HCT116 (cell line): ENCODE results near the gene CDR2. TPM values are rescaled to one million over a fixed set of nuclear protein-coding genes. Genes with fewer than 3 reads are reported as not detected.

Source experiments
- ATAC-seq: fragments of 200-7000 bp; cut with Tn5 transposase; 2 replicates; pipeline ENCODE4 v1.9.1; 2020; ENCODE audit warnings: mild to moderate bottlenecking, moderate library complexity
- BruUV-seq: library from RNA; stranded (reverse); fragments of 400-500 nt; replicated peaks from 2 replicates; lab custom pipeline; 2021; lab: Mats Ljungman, UMichigan
- CTCF ChIA-PET: fragments of 300-600 bp; sonication (Branson Sonifier 250); formaldehyde crosslinking; loops from one replicate; lab custom pipeline; 2021; ENCODE audit warnings: antibody characterized with exemption; lab: Charles Lee
- POLR2A ChIA-PET: fragments of 300-600, 350-600 bp; sonication (Branson Sonifier 250); formaldehyde crosslinking; loops from one replicate; lab custom pipeline; 2021; ENCODE audit warnings: antibody characterized with exemption; lab: Charles Lee
- RAD21 ChIA-PET, 2 experiments: fragments of 300-600 bp; sonication (Branson Sonifier 250); formaldehyde crosslinking; loops; one replicate each; lab custom pipeline; 2023; ENCODE audit warnings: low total read pairs in 2 of 2; ENCODE audit not compliant: uncharacterized antibody in 2 of 2, unreplicated experiment in 2 of 2, low non-redundant PET in 1 of 2; lab: Charles Lee
- DNase-seq: peaks from one replicate; pipeline ENCODE4 v3.0.0-alpha.2; 2010; ENCODE audit warnings: low read depth, low spot score
- H2AFZ ChIP-seq: fragments of 200-600 bp; shearing (Covaris generic), sonication (generic); 2 replicates; pipeline ENCODE4 v1.6.1; 2017; ENCODE audit warnings: low read depth, mixed run types, mixed read lengths, antibody characterized with exemption, low read length; ENCODE audit not compliant: poor library complexity, severe bottlenecking
- H3K27ac ChIP-seq: 2 replicates; pipeline ENCODE4 v1.5.1; 2012; ENCODE audit warnings: low read depth, low read length
- H3K27me3 ChIP-seq: fragments of 200-600 bp; sonication (generic); 2 replicates; pipeline ENCODE4 v1.6.1; 2016; ENCODE audit warnings: mixed run types, low read length, mixed read lengths; ENCODE audit not compliant: insufficient read depth
- H3K36me3 ChIP-seq, 2 experiments: fragments of 200-500 bp in 1 of 2; fragments of 200-600 bp in 1 of 2; sonication (Bioruptor generic) in 1 of 2; sonication (generic) in 1 of 2; 2 replicates each; pipeline versions ENCODE4 v1.5.1 to v1.6.1; 2014 to 2016; ENCODE audit warnings: low read length in 2 of 2, inconsistent platforms in 1 of 2, mixed read lengths in 1 of 2, mixed run types in 1 of 2; ENCODE audit not compliant: insufficient read depth in 2 of 2, control insufficient read depth in 1 of 2
- H3K4me1 ChIP-seq, 2 experiments: fragments of 200-600 bp in 1 of 2; sonication (generic) in 1 of 2; 2 replicates each; pipeline versions ENCODE4 v1.5.1 to v1.6.1; 2012 to 2017; ENCODE audit warnings: low read length in 2 of 2, inconsistent platforms in 1 of 2, mild to moderate bottlenecking in 1 of 2, mixed read lengths in 1 of 2, mixed run types in 1 of 2, moderate library complexity in 1 of 2; ENCODE audit not compliant: insufficient read depth in 2 of 2, control insufficient read depth in 1 of 2
- H3K4me2 ChIP-seq: fragments of 200-600 bp; sonication (generic); 2 replicates; pipeline ENCODE4 v1.6.1; 2017; ENCODE audit warnings: mixed run types, low read length, mixed read lengths
- H3K4me3 ChIP-seq, 2 experiments: fragments of 200-600 bp in 1 of 2; sonication (generic) in 1 of 2; replicated peaks in 1 of 2; 2 replicates each; pipeline ENCODE4 v1.5.1; 2011 to 2016; ENCODE audit warnings: low read length in 2 of 2, control low read depth in 1 of 2, low read depth in 1 of 2, mild to moderate bottlenecking in 1 of 2, mixed read lengths in 1 of 2, mixed run types in 1 of 2
- H3K79me2 ChIP-seq: fragments of 200-600 bp; sonication (generic); 2 replicates; pipeline ENCODE4 v1.6.1; 2017; ENCODE audit warnings: mild to moderate bottlenecking, mixed run types, low read length, moderate library complexity, mixed read lengths; ENCODE audit not compliant: insufficient read depth
- H3K9ac ChIP-seq: fragments of 200-600 bp; sonication (generic); 2 replicates; pipeline ENCODE4 v1.6.1; 2016; ENCODE audit warnings: low read length, mixed read lengths
- H3K9me2 ChIP-seq: fragments of 200-600 bp; sonication (generic), shearing (Covaris generic); 2 replicates; pipeline ENCODE4 v1.6.1; 2017; ENCODE audit warnings: mixed run types, mild to moderate bottlenecking, moderate library complexity; ENCODE audit not compliant: insufficient read depth
- H3K9me3 ChIP-seq, 2 experiments: fragments of 200-500 bp in 1 of 2; fragments of 200-600 bp in 1 of 2; sonication (Bioruptor generic) in 1 of 2; sonication (generic) in 1 of 2; 2 replicates each; pipeline ENCODE4 v1.6.1; 2014 to 2017; ENCODE audit warnings: low read length in 2 of 2, mixed read lengths in 2 of 2, inconsistent platforms in 1 of 2, low read depth in 1 of 2, mild to moderate bottlenecking in 1 of 2, mixed run types in 1 of 2, moderate library complexity in 1 of 2; ENCODE audit not compliant: control insufficient read depth in 1 of 2, insufficient read depth in 1 of 2
- H4K20me1 ChIP-seq: fragments of 200-600 bp; sonication (generic), shearing (Covaris generic); 2 replicates; pipeline ENCODE4 v1.6.1; 2017; ENCODE audit warnings: mixed run types, mild to moderate bottlenecking, moderate library complexity; ENCODE audit not compliant: insufficient read depth
- EZH2 ChIP-seq: fragments of 200-600 bp; sonication (generic); IDR thresholded peaks from 2 replicates; pipeline ENCODE4 v1.6.1; 2017; ENCODE audit warnings: antibody characterized with exemption, mixed run types
- EZH2phosphoT487 ChIP-seq: fragments of 200-600 bp; IDR thresholded peaks from 2 replicates; pipeline ENCODE4 v1.6.1; 2018; ENCODE audit warnings: antibody characterized with exemption, borderline replicate concordance
- FOSL1 ChIP-seq: IDR thresholded peaks from 2 replicates; pipeline ENCODE4 v1.6.1; 2012; ENCODE audit warnings: low read depth
- POLR2AphosphoS5 ChIP-seq: IDR thresholded peaks from 2 replicates; pipeline ENCODE4 v1.6.1; 2011; ENCODE audit warnings: mild to moderate bottlenecking, low read depth, low read length, moderate library complexity
- REST ChIP-seq: IDR thresholded peaks from 2 replicates; pipeline ENCODE4 v1.6.1; 2012; ENCODE audit warnings: low read depth
- SIN3A ChIP-seq: IDR thresholded peaks from 2 replicates; pipeline ENCODE4 v1.6.1; 2012; ENCODE audit warnings: low read depth
- ZFX ChIP-seq: fragments of 450-650 bp; IDR thresholded peaks from 2 replicates; pipeline ENCODE4 v1.6.1; 2017
- ZNF274 ChIP-seq: fragments of 200-500 bp; sonication (Bioruptor generic); IDR thresholded peaks from 2 replicates; pipeline ENCODE4 v1.6.1; 2014; ENCODE audit warnings: mild to moderate bottlenecking, low read depth, low read length, inconsistent platforms
- intact Hi-C: fragments of 100-400 bp; cut with micrococcal nuclease; formaldehyde crosslinking; loops from 2 replicates; pipeline ENCODE4 v1.10.0; 2022
- total RNA-seq: library from RNA; stranded (reverse); gene quantifications from one replicate; pipeline ENCODE4 v1.2.1, GENCODE V29; 2021; ENCODE audit not compliant: unreplicated experiment

The CDR2 gene
- total RNA-seq, 1 experiment from 2014 or later, result 27.3 TPM

GRCh38 chr16:22353933-22354541 is 20.4 kb downstream of the CDR2 start:
- Histone ChIP-seq H3K4me2 (peak overlapping the region; percentile 57), H3K4me3 (peak overlapping the region in 1 of 2 experiments; percentile 8; a peak in 1 of 4 replicates), H3K36me3 (peaks cover 5 to 7% of the 10 kb centered on the region in 2 experiments; a peak in 2 of 4 replicates), H2AFZ (no peak overlapping the region), H3K27me3 (no peaks in the 10 kb centered on the region), H3K79me2 (peaks cover 78% of the 10 kb centered on the region), H4K20me1 (peaks cover 12% of the 10 kb centered on the region; the same call in 1 of the 2 replicates), H3K4me1 (peaks cover 26 to 33% of the 10 kb centered on the region in 2 experiments), H3K27ac (peak overlapping the region; percentile 54; the same call in 1 of the 2 replicates), H3K9me3 (no peaks in the 10 kb centered on the region), H3K9ac (peak overlapping the region; percentile 2), H3K9me2 (no peaks in the 10 kb centered on the region)
- RAD21 ChIA-PET, result interaction anchor here in 1 of 2 experiments (0.8 kb wide), 1 partner anchor 16 kb away, joined by 3 read pairs; no protein-coding TSS in a partner anchor
- DNase-seq (no peak), ATAC-seq (peak; percentile 35)
- intact Hi-C loops, result no loop called here
- POLR2A ChIA-PET, result no interaction called here
- no TSS peak for BruUV-seq
- CTCF ChIA-PET, result no interaction called here
- TF ChIP-seq EZH2phosphoT487 (no peak), ZFX (no peak), POLR2AphosphoS5 (no peak), REST (no peak), FOSL1 (no peak; the same call in 1 of the 2 replicates), EZH2 (no peak), ZNF274 (no peak), SIN3A (no peak)
